Measurements from ENCODE around the gene ADAMTS16. TPM values are rescaled to one million over a fixed set of nuclear protein-coding genes. Genes with fewer than 3 reads are reported as not detected.

Gene ADAMTS16
- total and polyA plus RNA-seq, 9 of the 15 experiments (the other 6 are each of a cell fraction or from before 2014, with no cell fraction given), result not detected

DNA sequence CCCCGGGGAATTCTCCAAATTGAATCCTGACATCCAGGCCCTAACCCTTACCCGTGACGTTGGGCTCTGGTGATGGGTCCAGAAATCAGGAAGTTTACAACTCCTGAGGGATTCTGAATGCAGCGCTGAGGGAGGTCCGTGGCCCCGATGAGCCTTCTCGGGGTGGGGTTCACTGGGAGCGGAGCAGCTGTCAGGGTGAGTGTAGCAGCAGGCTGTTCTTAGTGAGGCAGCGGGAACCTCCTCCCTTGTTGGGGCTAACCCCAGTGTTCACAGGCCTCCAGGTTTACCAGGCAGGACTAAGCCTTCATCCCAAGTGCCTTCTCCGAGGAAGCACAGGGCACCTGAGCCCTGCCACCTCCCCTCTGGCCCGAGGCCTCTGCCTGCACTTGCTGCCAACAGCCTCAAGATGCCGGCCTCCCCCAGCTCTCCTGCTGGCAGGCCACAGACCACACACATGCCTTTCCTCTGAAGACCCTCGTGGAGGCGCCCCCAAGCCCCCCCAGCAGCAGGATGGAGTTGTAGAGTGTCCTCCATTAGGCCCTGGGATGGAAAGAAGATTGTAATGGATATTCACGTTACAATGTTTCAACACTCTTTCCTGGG lies 7.3 kb upstream of the ADAMTS16 start (continued):
- no peak for TF ChIP-seq SAFB2 (IDR thresholded peaks at IDR 0.05; ENCODE audit: borderline replicate concordance, low read depth, low read length, severe bottlenecking)
- TF ChIP-seq, protein P1, sequence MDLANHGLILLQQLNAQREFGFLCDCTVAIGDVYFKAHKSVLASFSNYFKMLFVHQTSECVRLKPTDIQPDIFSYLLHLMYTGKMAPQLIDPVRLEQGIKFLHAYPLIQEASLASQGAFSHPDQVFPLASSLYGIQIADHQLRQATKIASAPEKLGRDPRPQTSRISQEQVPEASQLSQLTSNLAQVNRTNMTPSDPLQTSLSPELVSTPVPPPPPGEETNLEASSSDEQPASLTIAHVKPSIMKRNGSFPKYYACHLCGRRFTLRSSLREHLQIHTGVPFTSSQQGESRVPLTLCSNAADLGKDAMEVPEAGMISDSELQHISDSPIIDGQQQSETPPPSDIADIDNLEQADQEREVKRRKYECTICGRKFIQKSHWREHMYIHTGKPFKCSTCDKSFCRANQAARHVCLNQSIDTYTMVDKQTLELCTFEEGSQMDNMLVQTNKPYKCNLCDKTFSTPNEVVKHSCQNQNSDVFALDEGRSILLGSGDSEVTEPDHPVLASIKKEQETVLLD (IDR thresholded peaks at IDR 0.05), result no peak
- no peak for TF ChIP-seq ZNF197 (CRISPR knock-in tag; IDR thresholded peaks at IDR 0.05; ENCODE audit: low read depth)
- TF ChIP-seq HNRNPK (IDR thresholded peaks at IDR 0.05; ENCODE audit: low read depth, low read length, poor library complexity, severe bottlenecking), result no peak
- TF ChIP-seq MAFK (IDR thresholded peaks at IDR 0.05; ENCODE audit: low read length), result no peak
- TF ChIP-seq, protein P2, sequence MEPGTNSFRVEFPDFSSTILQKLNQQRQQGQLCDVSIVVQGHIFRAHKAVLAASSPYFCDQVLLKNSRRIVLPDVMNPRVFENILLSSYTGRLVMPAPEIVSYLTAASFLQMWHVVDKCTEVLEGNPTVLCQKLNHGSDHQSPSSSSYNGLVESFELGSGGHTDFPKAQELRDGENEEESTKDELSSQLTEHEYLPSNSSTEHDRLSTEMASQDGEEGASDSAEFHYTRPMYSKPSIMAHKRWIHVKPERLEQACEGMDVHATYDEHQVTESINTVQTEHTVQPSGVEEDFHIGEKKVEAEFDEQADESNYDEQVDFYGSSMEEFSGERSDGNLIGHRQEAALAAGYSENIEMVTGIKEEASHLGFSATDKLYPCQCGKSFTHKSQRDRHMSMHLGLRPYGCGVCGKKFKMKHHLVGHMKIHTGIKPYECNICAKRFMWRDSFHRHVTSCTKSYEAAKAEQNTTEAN (CRISPR knock-in tag; IDR thresholded peaks at IDR 0.05), result no peak
- no peak for TF ChIP-seq ZNF695 (CRISPR knock-in tag; IDR thresholded peaks at IDR 0.05)
- TF ChIP-seq, protein P3, sequence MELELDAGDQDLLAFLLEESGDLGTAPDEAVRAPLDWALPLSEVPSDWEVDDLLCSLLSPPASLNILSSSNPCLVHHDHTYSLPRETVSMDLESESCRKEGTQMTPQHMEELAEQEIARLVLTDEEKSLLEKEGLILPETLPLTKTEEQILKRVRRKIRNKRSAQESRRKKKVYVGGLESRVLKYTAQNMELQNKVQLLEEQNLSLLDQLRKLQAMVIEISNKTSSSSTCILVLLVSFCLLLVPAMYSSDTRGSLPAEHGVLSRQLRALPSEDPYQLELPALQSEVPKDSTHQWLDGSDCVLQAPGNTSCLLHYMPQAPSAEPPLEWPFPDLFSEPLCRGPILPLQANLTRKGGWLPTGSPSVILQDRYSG (tag; conservative IDR thresholded peaks at IDR 0.05; ENCODE audit: low read depth), result no peak
- no peak for TF ChIP-seq ATF7 (IDR thresholded peaks at IDR 0.05)
